Activated CD4-positive, alpha-beta T cell treated with anti-CD3 and anti-CD28 coated beads, Interleukin-2, amount 10 ng/mL, durations not matched to agents 7 days and 5 days (primary cell): ENCODE measurements around the gene ZIC5. TPM values are rescaled to one million over a fixed set of nuclear protein-coding genes. Genes with fewer than 3 reads are reported as not detected.

Experiments
- CTCF ChIA-PET: fragments of 350-600 bp; sonication (Branson Sonifier 250); formaldehyde crosslinking; loops from one replicate; lab custom pipeline; 2021; ENCODE audit warnings: antibody characterized with exemption; lab: Charles Lee
- POLR2A ChIA-PET: fragments of 350-600 bp; sonication (Branson Sonifier 250); formaldehyde crosslinking; loops from one replicate; lab custom pipeline; 2021; ENCODE audit warnings: antibody characterized with exemption; lab: Charles Lee
- DNase-seq: peaks from one replicate; pipeline ENCODE4 v3.0.0-alpha.2; 2020
- H3K27ac Mint-ChIP-seq: one replicate; pipeline ENCODE4 v1.8.0; 2021; ENCODE audit warnings: mild to moderate bottlenecking, moderate library complexity, mixed read lengths
- H3K27me3 Mint-ChIP-seq: one replicate; pipeline ENCODE4 v1.8.0; 2021; ENCODE audit warnings: mixed read lengths
- H3K36me3 Mint-ChIP-seq: one replicate; pipeline ENCODE4 v1.8.0; 2021; ENCODE audit warnings: low read depth, mixed read lengths
- H3K4me1 Mint-ChIP-seq: one replicate; pipeline ENCODE4 v1.8.0; 2021; ENCODE audit warnings: mixed read lengths
- H3K4me3 Mint-ChIP-seq: one replicate; pipeline ENCODE4 v1.8.0; 2021; ENCODE audit warnings: mild to moderate bottlenecking, moderate library complexity, mixed read lengths
- H3K9me3 Mint-ChIP-seq: one replicate; pipeline ENCODE4 v1.8.0; 2021; ENCODE audit warnings: mixed read lengths
- total RNA-seq, 2 experiments: library from RNA; stranded (reverse); gene quantifications; one replicate each; pipeline ENCODE4 v1.2.3, GENCODE V29; 2021

Gene ZIC5
- total RNA-seq, 2 experiments from 2014 or later: not detected

- Mint-ChIP-seq H3K36me3 (peaks cover 11% of the 10 kb centered on the region), H3K4me1 (peaks cover 14% of the 10 kb centered on the region), H3K27ac (peak overlapping the region; percentile 86), H3K9me3 (peaks cover 2% of the 10 kb centered on the region), H3K27me3 (peaks cover 74% of the 10 kb centered on the region), H3K4me3 (peak overlapping the region; percentile 61)
- ChIA-PET POLR2A (no interaction called here), CTCF (interaction anchor here (0.6 to 2.2 kb wide), 5 partner anchors 13 to 213 kb away, joined by 3 to 11 read pairs (median 3); no protein-coding TSS in a partner anchor)
- DNase-seq: peak; percentile 30
These were observed 1.5 kb downstream of the ZIC5 start for GRCh38 chr13:99969919-99970650.

GRCh38 chr13:99969453-99969918 lies 2.1 kb downstream of the ZIC5 start:
- Mint-ChIP-seq H3K27me3 (peaks cover 70% of the 10 kb centered on the region), H3K4me3 (peak overlapping the region; percentile 68), H3K36me3 (peaks cover 11% of the 10 kb centered on the region), H3K4me1 (peaks cover 14% of the 10 kb centered on the region), H3K9me3 (peaks cover 1% of the 10 kb centered on the region), H3K27ac (peak overlapping the region; percentile 64)
- POLR2A ChIA-PET: no interaction called here
- CTCF ChIA-PET: interaction anchor here (1.0 to 2.2 kb wide), 3 partner anchors 13 to 16 kb away, joined by 3 to 11 read pairs (median 6); no protein-coding TSS in a partner anchor
- no peak for DNase-seq

- H3K4me1 Mint-ChIP-seq: peaks cover 14% of the 10 kb centered on the region
- no peak for DNase-seq
- POLR2A ChIA-PET: no interaction called here
- H3K4me3 Mint-ChIP-seq: peak overlapping the region; percentile 68
- CTCF ChIA-PET: interaction anchor here (1.6 kb wide), 1 partner anchor 14 kb away, joined by 6 read pairs; no protein-coding TSS in a partner anchor
- H3K9me3 Mint-ChIP-seq: no peaks in the 10 kb centered on the region
- peaks cover 11% of the 10 kb centered on the region for H3K36me3 Mint-ChIP-seq
- peak overlapping the region; percentile 64 for H3K27ac Mint-ChIP-seq
- peaks cover 68% of the 10 kb centered on the region for H3K27me3 Mint-ChIP-seq
These were observed 2.8 kb downstream of the ZIC5 start for GRCh38 chr13:99968521-99969452.

GRCh38 chr13:99967869-99968520 lies 3.6 kb downstream of the ZIC5 start:
- peak overlapping the region; percentile 65 for H3K27ac Mint-ChIP-seq
- peaks cover 62% of the 10 kb centered on the region for H3K27me3 Mint-ChIP-seq
- peaks cover 14% of the 10 kb centered on the region for H3K4me1 Mint-ChIP-seq
- POLR2A ChIA-PET: no interaction called here
- H3K9me3 Mint-ChIP-seq: no peaks in the 10 kb centered on the region
- peak overlapping the region; percentile 49 for H3K4me3 Mint-ChIP-seq
- DNase-seq: no peak
- CTCF ChIA-PET: no interaction called here
- H3K36me3 Mint-ChIP-seq: peaks cover 5% of the 10 kb centered on the region

- Mint-ChIP-seq H3K27ac (peak overlapping the region; percentile 65), H3K36me3 (peaks cover 5% of the 10 kb centered on the region), H3K4me1 (peaks cover 14% of the 10 kb centered on the region), H3K27me3 (peaks cover 61% of the 10 kb centered on the region), H3K9me3 (no peaks in the 10 kb centered on the region), H3K4me3 (peak overlapping the region; percentile 49)
- ChIA-PET POLR2A (no interaction called here), CTCF (no interaction called here)
- no peak for DNase-seq
These were observed 4.1 kb downstream of the ZIC5 start for GRCh38 chr13:99967498-99967868.

- no peak for DNase-seq
- ChIA-PET CTCF (interaction anchor here (0.9 to 1.1 kb wide), 3 partner anchors 9 to 549 kb away, joined by 3 to 4 read pairs (median 3); no protein-coding TSS in a partner anchor), POLR2A (no interaction called here)
- H3K36me3 Mint-ChIP-seq: peaks cover 5% of the 10 kb centered on the region
- no peaks in the 10 kb centered on the region for H3K9me3 Mint-ChIP-seq
- H3K27me3 Mint-ChIP-seq: peaks cover 63% of the 10 kb centered on the region
- peaks cover 14% of the 10 kb centered on the region for H3K4me1 Mint-ChIP-seq
- no peak overlapping the region for H3K27ac Mint-ChIP-seq
- no peak overlapping the region for H3K4me3 Mint-ChIP-seq
These were observed 5.3 kb downstream of the ZIC5 start for GRCh38 chr13:99966064-99966805.

GRCh38 chr13:99965329-99966000 lies 6.1 kb downstream of the ZIC5 start:
- Mint-ChIP-seq H3K36me3 (peaks cover 5% of the 10 kb centered on the region), H3K27me3 (peaks cover 69% of the 10 kb centered on the region), H3K9me3 (no peaks in the 10 kb centered on the region), H3K4me1 (peaks cover 14% of the 10 kb centered on the region), H3K27ac (no peak overlapping the region), H3K4me3 (no peak overlapping the region)
- POLR2A ChIA-PET: no interaction called here
- CTCF ChIA-PET: interaction anchor here (0.9 to 1.1 kb wide), 2 partner anchors 10 to 310 kb away, joined by 3 to 4 read pairs; no protein-coding TSS in a partner anchor
- no peak for DNase-seq

GRCh38 chr13:99963816-99964339 lies 7.7 kb downstream of the ZIC5 start:
- Mint-ChIP-seq H3K27me3 (peaks cover 72% of the 10 kb centered on the region), H3K4me3 (no peak overlapping the region), H3K4me1 (peaks cover 13% of the 10 kb centered on the region), H3K9me3 (peaks cover 2% of the 10 kb centered on the region), H3K27ac (no peak overlapping the region), H3K36me3 (peaks cover 5% of the 10 kb centered on the region)
- ChIA-PET POLR2A (no interaction called here), CTCF (no interaction called here)
- DNase-seq: no peak

GRCh38 chr13:99962242-99962641 lies 9.3 kb downstream of the ZIC5 start:
- ChIA-PET CTCF (no interaction called here), POLR2A (no interaction called here)
- Mint-ChIP-seq H3K27me3 (peaks cover 79% of the 10 kb centered on the region), H3K36me3 (no peaks in the 10 kb centered on the region), H3K27ac (no peak overlapping the region), H3K4me3 (no peak overlapping the region), H3K4me1 (peaks cover 9% of the 10 kb centered on the region), H3K9me3 (peaks cover 2% of the 10 kb centered on the region)
- DNase-seq: no peak

- H3K4me1 Mint-ChIP-seq: peaks cover 12% of the 10 kb centered on the region
These were observed 9.9 kb downstream of the ZIC5 start for GRCh38 chr13:99961636-99962035.

GRCh38 chr13:99960663-99961311 lies 10.8 kb downstream of the ZIC5 start:
- H3K4me3 Mint-ChIP-seq: no peak overlapping the region
- no peak for DNase-seq
- POLR2A ChIA-PET: no interaction called here
- peaks cover 18% of the 10 kb centered on the region for H3K4me1 Mint-ChIP-seq
- CTCF ChIA-PET: interaction anchor here (0.6 to 1.2 kb wide), 2 partner anchors 183 to 306 kb away, joined by 3 to 5 read pairs; no protein-coding TSS in a partner anchor
- H3K36me3 Mint-ChIP-seq: no peaks in the 10 kb centered on the region
- peaks cover 2% of the 10 kb centered on the region for H3K9me3 Mint-ChIP-seq
- H3K27me3 Mint-ChIP-seq: peaks cover 80% of the 10 kb centered on the region
- H3K27ac Mint-ChIP-seq: no peak overlapping the region

More at GRCh38 chr13:99961636-99962035, 9.9 kb downstream of the ZIC5 start:
- no peak for DNase-seq
- POLR2A ChIA-PET: no interaction called here
- CTCF ChIA-PET: no interaction called here
- H3K27me3 Mint-ChIP-seq: peaks cover 80% of the 10 kb centered on the region
- no peaks in the 10 kb centered on the region for H3K36me3 Mint-ChIP-seq
- no peak overlapping the region for H3K4me3 Mint-ChIP-seq
- peaks cover 2% of the 10 kb centered on the region for H3K9me3 Mint-ChIP-seq
- no peak overlapping the region for H3K27ac Mint-ChIP-seq
